CD4-positive, alpha-beta T cell treated with Interleukin-21 for 1 hour (primary cell): ENCODE measurements around the gene TNIP1.
A peak's percentile ranks its signal among the peaks of the same experiment; 100 is the strongest.

Experiments
- DNase-seq: peaks from one replicate; pipeline ENCODE4 v3.0.0-alpha.2; 2020

TNIP1 gene

GRCh38 chr5:151063142-151063989, 17.5 kb downstream of the TNIP1 start:
- DNase-seq = no peak

- DNase-seq = no peak
Measured at GRCh38 chr5:151062405-151063141, 18.3 kb downstream of the TNIP1 start.

- no peak for DNase-seq
Measured at GRCh38 chr5:151060742-151061141, 20.1 kb downstream of the TNIP1 start.

- DNase-seq = no peak
Measured at GRCh38 chr5:151058891-151059489, 21.8 kb downstream of the TNIP1 start.

GRCh38 chr5:151058301-151058700, 22.5 kb downstream of the TNIP1 start:
- no peak for DNase-seq

- DNase-seq = no peak
Measured at GRCh38 chr5:151056379-151057325, 24.2 kb downstream of the TNIP1 start.

GRCh38 chr5:151055336-151055735, 25.5 kb downstream of the TNIP1 start:
- DNase-seq = no peak

- DNase-seq = no peak
Measured at GRCh38 chr5:151054709-151055108, 26.1 kb downstream of the TNIP1 start.

GRCh38 chr5:151053796-151054462, 26.9 kb downstream of the TNIP1 start:
- no peak for DNase-seq

- no peak for DNase-seq
Measured at GRCh38 chr5:151052836-151053235, 28.0 kb downstream of the TNIP1 start.

GRCh38 chr5:151051931-151052608, 28.8 kb downstream of the TNIP1 start:
- no peak for DNase-seq

- DNase-seq = peak; percentile 76
Measured at GRCh38 chr5:151051066-151051930, 29.5 kb downstream of the TNIP1 start.

- DNase-seq = no peak
Measured at GRCh38 chr5:151048526-151048925, 32.3 kb downstream of the TNIP1 start.

GRCh38 chr5:151047814-151048425, 32.9 kb downstream of the TNIP1 start:
- peak; percentile 31 for DNase-seq

- no peak for DNase-seq
Measured at GRCh38 chr5:151042453-151043093, 38.3 kb downstream of the TNIP1 start.

- no peak for DNase-seq
Measured at GRCh38 chr5:151041577-151042268, 39.1 kb downstream of the TNIP1 start.

GRCh38 chr5:151040211-151040747, 40.6 kb downstream of the TNIP1 start:
- no peak for DNase-seq

GRCh38 chr5:151039665-151040064, 41.2 kb downstream of the TNIP1 start:
- DNase-seq = no peak
